ENCODE data around the gene TIMM8B. TPM values are rescaled to one million over a fixed set of nuclear protein-coding genes. Genes with fewer than 3 reads are reported as not detected.
A peak's percentile ranks its signal among the peaks of the same experiment; 100 is the strongest.

Gene TIMM8B, protein sequence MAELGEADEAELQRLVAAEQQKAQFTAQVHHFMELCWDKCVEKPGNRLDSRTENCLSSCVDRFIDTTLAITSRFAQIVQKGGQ
- total RNA-seq: 10 to 100 TPM; 12.7 to 22.4 (median 17.7) TPM
- polyA plus RNA-seq: 10 to 100 TPM; 38.5 to 49.4 TPM

DNA sequence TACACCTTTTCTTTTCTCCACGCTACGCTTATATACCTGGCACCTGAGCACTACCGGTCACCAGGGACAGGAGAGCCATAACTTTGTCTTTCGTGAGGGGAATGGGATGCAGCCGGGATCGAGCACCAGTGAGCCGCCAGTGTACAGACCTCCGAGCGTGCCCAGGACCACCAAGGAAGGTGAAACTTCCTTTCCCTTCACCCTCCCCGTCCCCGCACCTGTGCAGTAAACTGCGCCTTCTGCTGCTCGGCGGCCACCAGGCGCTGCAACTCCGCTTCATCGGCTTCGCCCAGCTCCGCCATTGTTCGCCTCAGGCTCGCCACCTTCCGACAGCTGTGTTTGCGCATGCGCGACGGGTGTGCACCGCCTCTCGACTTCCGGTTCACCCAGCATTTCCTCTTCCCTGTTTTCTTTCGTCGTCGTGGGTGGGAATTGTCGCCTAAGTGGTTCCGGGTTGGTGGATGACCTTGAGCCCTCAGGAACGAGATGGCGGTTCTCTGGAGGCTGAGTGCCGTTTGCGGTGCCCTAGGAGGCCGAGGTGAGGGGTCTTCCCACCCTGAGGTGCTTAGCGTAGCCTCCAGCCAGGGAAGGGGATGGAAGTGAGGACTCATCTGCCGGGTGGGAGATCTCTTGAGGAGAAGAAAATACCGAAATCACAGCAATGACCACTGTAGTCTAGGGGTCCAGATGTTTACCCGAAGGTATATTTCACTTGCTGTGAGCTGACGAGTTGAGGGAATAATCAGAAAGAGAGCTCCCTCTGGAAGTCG, at the start of gene TIMM8B, which contains the start of gene SDHD:
TIMM8B (minus strand) TSS at position 335 of the 770 bp plus-strand sequence; CDS start at position 302, 33 bp downstream.
SDHD (plus strand) TSS at position 452 of the 770 bp plus-strand sequence; CDS start at position 487, 35 bp downstream.
- ATAC-seq (peak; percentile 97 to 99 (median 98)), DNase-seq (peak; percentile 93 to 98 (median 96)), FAIRE-seq (peak; percentile 60)
- Histone ChIP-seq H3K4me3 (peak within 1 kb of the TSS; percentile 46 to 80 (median 64)), H3K9me3 (no peaks in the 10 kb centered on the region), H3K27ac (peak within 1 kb of the TSS; percentile 35 to 70 (median 58)), H3K36me3 (peaks cover 0 to 53% (median 25%) of the 10 kb centered on the region in 3 donors), H3K4me1 (peaks cover 12 to 16% (median 15%) of the 10 kb centered on the region in 3 donors), H3K27me3 (no peaks in the 10 kb centered on the region)
- intact Hi-C loops (cut with DNase I): no loop called here
- 0% methylated on average over 45 of the region's 45 CpGs for WGBS, 2 donors
- TF ChIP-seq, protein P1, sequence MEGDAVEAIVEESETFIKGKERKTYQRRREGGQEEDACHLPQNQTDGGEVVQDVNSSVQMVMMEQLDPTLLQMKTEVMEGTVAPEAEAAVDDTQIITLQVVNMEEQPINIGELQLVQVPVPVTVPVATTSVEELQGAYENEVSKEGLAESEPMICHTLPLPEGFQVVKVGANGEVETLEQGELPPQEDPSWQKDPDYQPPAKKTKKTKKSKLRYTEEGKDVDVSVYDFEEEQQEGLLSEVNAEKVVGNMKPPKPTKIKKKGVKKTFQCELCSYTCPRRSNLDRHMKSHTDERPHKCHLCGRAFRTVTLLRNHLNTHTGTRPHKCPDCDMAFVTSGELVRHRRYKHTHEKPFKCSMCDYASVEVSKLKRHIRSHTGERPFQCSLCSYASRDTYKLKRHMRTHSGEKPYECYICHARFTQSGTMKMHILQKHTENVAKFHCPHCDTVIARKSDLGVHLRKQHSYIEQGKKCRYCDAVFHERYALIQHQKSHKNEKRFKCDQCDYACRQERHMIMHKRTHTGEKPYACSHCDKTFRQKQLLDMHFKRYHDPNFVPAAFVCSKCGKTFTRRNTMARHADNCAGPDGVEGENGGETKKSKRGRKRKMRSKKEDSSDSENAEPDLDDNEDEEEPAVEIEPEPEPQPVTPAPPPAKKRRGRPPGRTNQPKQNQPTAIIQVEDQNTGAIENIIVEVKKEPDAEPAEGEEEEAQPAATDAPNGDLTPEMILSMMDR (IDR thresholded peaks at IDR 0.05): no peak

DNA sequence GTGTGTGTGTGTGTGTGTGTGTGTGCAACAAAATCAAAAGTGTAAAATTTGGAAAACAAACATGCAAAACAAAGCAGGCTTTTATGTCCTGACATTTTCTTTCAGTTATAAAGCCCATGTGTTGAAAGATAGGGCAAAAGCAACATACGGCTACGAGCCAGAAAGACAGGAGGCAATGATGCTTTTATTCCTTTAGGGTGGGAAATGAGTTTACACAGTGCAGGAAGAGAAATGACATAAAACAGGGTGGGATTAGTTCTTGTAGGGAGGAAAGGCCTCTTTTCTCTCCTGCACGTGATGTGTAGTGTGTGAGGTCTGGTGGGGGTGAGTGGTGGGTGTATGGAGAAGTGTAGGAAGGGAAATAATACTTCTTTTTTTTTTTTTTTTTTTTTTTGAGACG, 47.9 kb upstream of the TIMM8B start:
- no peak for FAIRE-seq

DNA sequence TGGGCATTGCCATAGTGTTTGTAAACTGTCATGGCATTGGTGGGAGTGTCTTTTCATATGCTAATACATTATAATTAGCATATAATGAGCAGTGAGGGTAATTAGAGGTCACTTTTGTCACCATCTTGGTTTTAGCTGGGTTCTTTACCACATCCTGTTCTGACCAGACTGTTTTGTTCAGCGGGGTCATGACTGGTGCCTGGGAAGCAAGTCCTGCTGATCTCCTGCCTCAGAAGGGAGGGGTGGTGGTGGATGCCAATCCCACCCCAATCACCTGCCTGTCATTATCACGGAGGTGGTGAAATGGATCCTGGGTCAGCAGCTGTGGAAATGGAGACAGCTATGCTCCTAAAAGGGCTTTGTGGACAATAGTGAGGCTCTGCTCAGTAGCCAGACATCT, 46.2 kb upstream of the TIMM8B start:
- Histone ChIP-seq H3K9me3 (no peaks in the 10 kb centered on the region), H3K36me3 (no peaks in the 10 kb centered on the region), H3K4me1 (no peaks in the 10 kb centered on the region), H3K4me3 (no peak overlapping the region), H3K27me3 (no peaks in the 10 kb centered on the region), H3K27ac (no peak overlapping the region)
- 72 to 77% methylated on average over 2 of the region's 2 CpGs for WGBS, 2 donors
- intact Hi-C loops (cut with DNase I): no loop called here
- ATAC-seq: no peak
- DNase-seq: no peak
- TF ChIP-seq, protein P1 (IDR thresholded peaks at IDR 0.05): no peak
- FAIRE-seq: no peak

More for the DNA sequence above, 47.9 kb upstream of the TIMM8B start:
- H3K4me3 ChIP-seq: no peak overlapping the region
- no peak overlapping the region for H3K27ac ChIP-seq
- intact Hi-C loops (cut with DNase I): no loop called here
- DNase-seq (no peak), ATAC-seq (no peak)
- no peaks in the 10 kb centered on the region for H3K27me3 ChIP-seq
- no peaks in the 10 kb centered on the region for H3K9me3 ChIP-seq
- no peaks in the 10 kb centered on the region for H3K4me1 ChIP-seq
- H3K36me3 ChIP-seq: no peaks in the 10 kb centered on the region
- WGBS, 2 donors: 93% methylated on average over 3 of the region's 4 CpGs
- TF ChIP-seq, protein P1 (IDR thresholded peaks at IDR 0.05): no peak

DNA sequence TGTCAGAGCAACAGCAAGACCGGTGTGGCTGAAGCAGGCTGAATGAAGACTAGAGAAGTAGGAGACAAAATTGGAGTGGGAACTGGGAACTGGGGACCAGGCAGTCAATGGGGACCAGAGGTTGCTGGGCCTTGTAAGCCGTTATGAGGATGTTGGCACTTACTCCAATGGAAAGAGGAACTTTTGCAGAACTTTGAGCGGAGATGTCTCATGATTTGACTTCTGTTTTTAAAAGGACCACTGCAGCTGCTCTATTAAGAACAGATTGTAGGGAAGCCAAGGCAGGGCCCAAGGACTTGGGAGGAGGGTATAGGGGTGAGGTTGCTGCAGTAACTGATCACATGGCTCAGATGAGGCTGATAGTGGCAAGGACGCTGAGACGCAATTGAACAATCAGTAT, 43.1 kb upstream of the TIMM8B start:
- no peaks in the 10 kb centered on the region for H3K9me3 ChIP-seq
- TF ChIP-seq, protein P1 (IDR thresholded peaks at IDR 0.05): no peak
- no peak overlapping the region for H3K27ac ChIP-seq
- intact Hi-C loops (cut with DNase I): no loop called here
- no peak overlapping the region for H3K4me3 ChIP-seq
- WGBS, 2 donors: 83 to 84% methylated on average over 5 of the region's 5 CpGs
- H3K4me1 ChIP-seq: no peaks in the 10 kb centered on the region
- FAIRE-seq (no peak), DNase-seq (peak in 1 of 6 donors; percentile 29), ATAC-seq (peak in 2 of 4 donors; percentile 49 to 77)
- H3K27me3 ChIP-seq: no peaks in the 10 kb centered on the region
- no peaks in the 10 kb centered on the region for H3K36me3 ChIP-seq

All from pancreas (tissue), 10 donors.